ENCODE data around the gene MMP24OS. TPM values are rescaled to one million over a fixed set of nuclear protein-coding genes. Genes with fewer than 3 reads are reported as not detected.

The MMP24OS gene
- polyA plus RNA-seq, 3 donors = 33.6 to 51.0 (median 33.7) TPM

DNA sequence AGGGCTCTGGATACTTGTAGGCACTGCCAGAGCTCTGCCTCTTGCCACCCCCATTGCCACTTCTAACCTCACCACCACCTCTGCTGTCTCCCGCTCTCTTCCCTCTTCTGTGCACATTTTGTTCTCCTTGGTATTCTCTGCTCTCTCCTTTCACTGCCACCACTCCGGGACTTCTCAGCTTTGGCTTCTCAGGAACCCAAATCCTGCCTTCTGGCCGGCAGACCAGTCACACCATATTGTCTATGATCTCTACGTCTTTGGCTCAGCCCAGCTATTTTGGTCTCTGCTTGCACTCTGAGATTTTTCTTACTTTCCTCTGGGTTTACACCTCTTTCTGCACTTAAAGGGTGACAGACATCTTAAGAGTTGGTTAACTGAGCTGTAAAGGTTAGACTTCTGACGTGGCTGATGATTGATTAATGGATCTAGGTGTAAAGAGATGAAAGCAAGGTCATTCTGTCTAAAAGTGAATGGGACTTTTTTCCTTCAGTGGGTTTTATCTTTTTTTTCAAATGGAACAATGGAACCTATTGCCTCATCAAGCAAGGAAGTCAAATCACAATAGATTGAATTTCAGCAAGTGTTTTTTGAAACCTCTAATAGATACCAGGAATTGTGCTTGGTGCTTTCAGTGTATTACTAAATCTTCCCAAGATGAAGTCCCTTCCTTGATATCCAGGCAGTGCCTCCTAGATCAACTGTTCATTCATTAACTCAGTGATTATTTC is 37.7 kb downstream of the MMP24OS start:
- no peak for DNase-seq (ENCODE audit: extremely low read depth in 1 of 11, low read depth in 9 of 11, low spot score in 4 of 11)

DNA sequence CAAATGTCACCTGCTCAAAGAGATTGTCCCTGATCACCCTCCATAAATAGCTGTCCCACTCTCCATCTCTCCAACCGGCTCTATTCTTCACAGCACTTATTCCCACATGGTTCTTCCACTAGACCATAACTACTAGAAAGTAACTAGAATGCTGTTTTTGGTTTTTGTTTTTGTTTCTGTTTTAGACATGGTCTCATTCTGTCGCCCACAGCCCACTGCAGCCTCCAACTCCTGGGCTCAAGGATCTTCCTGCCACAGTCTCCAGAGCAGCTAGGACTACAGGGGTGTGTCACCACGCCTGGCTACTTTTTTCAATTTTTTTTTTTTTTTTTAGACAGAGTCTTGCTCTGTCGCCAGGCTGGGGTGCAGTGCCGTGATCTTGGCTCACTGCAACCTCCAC is 39.2 kb downstream of the MMP24OS start:
- DNase-seq (ENCODE audit: extremely low read depth in 1 of 11, low read depth in 9 of 11, low spot score in 4 of 11) = no peak

DNA sequence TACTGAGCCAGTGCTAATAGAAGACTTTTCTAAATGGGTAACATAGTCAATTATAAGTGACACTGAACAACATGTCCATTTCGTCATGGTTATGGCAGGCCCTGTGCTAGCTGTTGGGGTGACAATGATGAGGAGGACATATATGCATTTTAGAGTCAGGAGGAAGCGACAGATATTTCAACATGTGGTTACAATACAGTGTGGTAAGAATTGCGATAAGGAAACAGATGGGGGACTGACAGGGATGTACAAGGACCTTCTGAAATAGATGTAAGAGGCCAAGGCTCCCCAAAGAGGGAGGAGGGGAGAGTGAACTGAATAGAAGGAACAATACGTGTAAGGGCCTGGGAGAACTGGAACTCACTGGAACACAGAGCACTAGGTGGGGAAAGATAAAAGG is 39.8 kb downstream of the MMP24OS start:
- DNase-seq (ENCODE audit: extremely low read depth in 1 of 11, low read depth in 9 of 11, low spot score in 4 of 11) = no peak

DNA sequence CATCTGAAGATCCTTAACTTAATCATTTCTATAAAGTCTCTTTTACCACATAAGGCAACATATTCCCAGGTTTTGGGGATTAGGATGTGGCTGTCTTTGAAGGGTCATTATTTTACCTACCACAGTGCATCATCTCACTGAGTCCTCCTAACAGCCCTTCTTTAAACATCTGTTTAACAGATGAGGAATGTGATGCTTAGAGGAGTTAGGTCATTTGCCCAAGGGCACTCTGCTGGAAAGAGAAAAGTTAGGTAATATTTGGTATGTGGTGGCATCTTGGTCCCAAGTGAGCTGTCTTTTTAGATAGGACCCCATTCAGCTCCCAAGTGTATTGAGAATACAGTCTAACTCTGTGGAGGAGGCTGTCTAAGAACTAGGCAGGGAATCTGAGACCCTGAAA is 40.4 kb downstream of the MMP24OS start:
- no peak for DNase-seq (ENCODE audit: extremely low read depth in 1 of 11, low read depth in 9 of 11, low spot score in 4 of 11)

DNA sequence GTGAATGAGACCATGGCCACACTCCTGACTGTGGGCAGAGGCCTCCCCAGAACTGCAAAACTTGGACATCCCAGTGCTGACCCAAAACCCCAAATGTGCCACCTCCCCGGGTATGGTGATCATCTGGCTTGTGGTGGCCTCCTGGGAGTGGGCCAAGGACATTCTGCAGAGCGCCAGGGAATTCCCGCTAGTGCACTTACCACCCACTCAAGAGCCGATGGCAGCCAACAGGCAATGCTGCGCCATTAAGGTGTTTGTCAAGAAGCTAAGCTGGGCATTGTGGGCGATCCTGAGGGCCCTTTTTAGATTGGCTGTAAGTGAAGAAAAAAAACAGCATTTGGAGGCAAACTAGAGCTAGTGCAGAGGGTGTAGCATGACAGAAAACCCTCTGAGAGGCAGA is 42.0 kb downstream of the MMP24OS start:
- DNase-seq (ENCODE audit: extremely low read depth in 1 of 11, low read depth in 9 of 11, low spot score in 4 of 11) = no peak

DNA sequence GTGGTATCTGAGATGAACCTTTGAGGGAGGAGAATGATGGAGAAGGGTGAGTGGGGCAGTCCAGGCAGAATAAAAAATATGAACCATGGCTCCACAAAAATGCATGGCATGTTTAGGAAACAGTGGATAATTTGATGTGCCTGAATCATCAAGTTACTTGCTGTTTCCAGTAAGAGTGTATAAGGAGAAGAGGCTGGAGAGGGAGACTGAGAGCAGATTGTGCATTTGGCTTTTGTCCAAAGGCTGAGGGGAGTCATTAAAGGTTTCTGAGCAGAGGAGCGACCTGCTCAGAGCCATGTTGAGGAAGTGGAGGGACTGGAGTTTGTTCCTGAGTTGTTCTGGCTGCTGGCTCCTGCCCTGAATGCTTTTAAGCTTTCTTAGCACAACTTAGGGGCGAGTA is 45.3 kb downstream of the MMP24OS start:
- no peak for DNase-seq (ENCODE audit: extremely low read depth in 1 of 11, low read depth in 9 of 11, low spot score in 4 of 11)

DNA sequence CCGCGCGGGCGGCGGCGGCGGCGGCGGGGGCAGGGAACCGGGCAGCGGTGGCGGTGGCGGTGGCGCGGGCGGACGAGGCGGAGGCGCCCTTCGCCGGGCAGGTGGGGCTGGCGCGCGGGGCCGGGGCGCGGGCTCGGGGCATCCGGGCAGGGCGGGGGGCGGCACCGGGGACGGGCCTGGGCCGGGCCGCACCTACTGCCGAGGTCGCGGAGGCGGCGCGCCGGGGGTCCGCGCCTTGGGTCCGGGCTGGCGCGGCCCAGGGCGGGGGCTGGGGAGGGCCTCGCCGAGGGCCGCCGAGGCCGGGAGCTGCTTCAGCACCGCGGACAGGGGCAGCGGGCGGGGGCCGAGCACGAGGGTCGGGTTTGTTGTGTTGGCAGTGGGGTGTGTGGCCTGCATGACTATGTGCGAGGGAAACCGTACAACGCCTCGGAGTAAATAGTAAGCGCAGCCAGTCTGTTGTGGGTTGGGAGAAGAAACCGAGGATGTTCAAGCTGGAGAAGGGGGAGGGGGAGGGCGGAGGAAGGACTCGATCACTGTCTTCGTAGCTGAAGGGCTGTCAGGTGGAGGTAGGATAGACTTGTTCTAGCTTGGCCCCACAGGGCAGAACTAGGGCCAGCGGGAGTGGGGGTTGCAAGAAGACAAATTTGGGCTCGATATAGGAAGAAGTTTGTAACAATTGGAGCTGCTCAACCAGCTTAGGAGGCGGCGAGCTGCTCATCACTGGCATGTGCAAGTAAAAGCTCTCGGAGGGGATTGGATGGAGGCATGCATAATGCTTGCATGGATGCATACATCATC is 50.8 kb downstream of the MMP24OS start:
- DNase-seq (ENCODE audit: extremely low read depth in 1 of 11, low read depth in 9 of 11, low spot score in 4 of 11) = peak; percentile 35 to 66 (median 50)

Other genes with a start within 250 kb of the MMP24OS start
- 10 to 100 TPM; 66.6 to 69.2 (median 68.0) TPM for gene TRPC4AP, start 185.3 kb downstream of the MMP24OS start, polyA plus RNA-seq (ENCODE audit: insufficient read length in 3 of 3)
- 10 to 100 TPM; 15.5 to 16.9 (median 16.3) TPM for gene EDEM2, start 130.8 kb downstream of the MMP24OS start, polyA plus RNA-seq (ENCODE audit: insufficient read length in 3 of 3)
- gene PROCR, start 106.0 kb downstream of the MMP24OS start, polyA plus RNA-seq (ENCODE audit: insufficient read length in 3 of 3) = 10 to 100 TPM in 1 of 3 donors, 1 to 10 TPM in 2; 6.5 to 10.8 (median 7.6) TPM
- gene MMP24, start 51.4 kb downstream of the MMP24OS start, polyA plus RNA-seq (ENCODE audit: insufficient read length in 3 of 3) = 1 to 10 TPM; 1.6 to 2.6 (median 1.8) TPM
- 100 to 1,000 TPM; 130 to 167 (median 165) TPM for gene EIF6, start 6.7 kb upstream of the MMP24OS start, polyA plus RNA-seq (ENCODE audit: insufficient read length in 3 of 3)
- gene FAM83C, start 14.3 kb upstream of the MMP24OS start, polyA plus RNA-seq (ENCODE audit: insufficient read length in 3 of 3) = under 1 TPM in 1 of 3 donors, not detected in 2; 0.05 TPM
- gene UQCC1, start 133.9 kb upstream of the MMP24OS start, polyA plus RNA-seq (ENCODE audit: insufficient read length in 3 of 3) = 10 to 100 TPM; 53.6 to 59.1 (median 54.8) TPM
- gene GDF5, start 160.1 kb upstream of the MMP24OS start, polyA plus RNA-seq (ENCODE audit: insufficient read length in 3 of 3) = under 1 TPM; 0.04 to 0.12 (median 0.09) TPM
- 10 to 100 TPM; 50.7 to 63.7 (median 54.0) TPM for gene CEP250, start 177.5 kb upstream of the MMP24OS start, polyA plus RNA-seq (ENCODE audit: insufficient read length in 3 of 3)